WTC11 (cell line): ENCODE results near the gene SNRNP70. TPM values are rescaled to one million over a fixed set of nuclear protein-coding genes. Genes with fewer than 3 reads are reported as not detected.

Experiments used
- ATAC-seq: fragments of 200-7000 bp; cut with Tn5 transposase; 2 replicates; pipeline ENCODE4 v1.10.0; 2021; ENCODE audit warnings: mild to moderate bottlenecking, moderate library complexity
- CTCF ChIA-PET: fragments of 300-600 bp; sonication (Branson Sonifier 250); formaldehyde crosslinking; loops from one replicate; lab custom pipeline; 2021; ENCODE audit warnings: antibody characterized with exemption; lab: Charles Lee
- POLR2A ChIA-PET: fragments of 350-600 bp; sonication (Branson Sonifier 250); formaldehyde crosslinking; loops from one replicate; lab custom pipeline; 2021; ENCODE audit warnings: antibody characterized with exemption; lab: Charles Lee
- DNase-seq: peaks from one replicate; pipeline ENCODE4 v3.0.0; 2021; ENCODE audit warnings: low spot score
- H3K27ac Mint-ChIP-seq: 2 replicates; pipeline ENCODE4 v1.8.0; 2021; ENCODE audit warnings: mixed read lengths
- H3K27me3 Mint-ChIP-seq: 2 replicates; pipeline ENCODE4 v1.8.0; 2021; ENCODE audit warnings: low read depth, mild to moderate bottlenecking, moderate library complexity, mixed read lengths
- H3K36me3 Mint-ChIP-seq: 2 replicates; pipeline ENCODE4 v1.8.0; 2021; ENCODE audit warnings: mixed read lengths
- H3K4me1 Mint-ChIP-seq: 2 replicates; pipeline ENCODE4 v1.8.0; 2022; ENCODE audit warnings: mixed read lengths
- H3K4me3 Mint-ChIP-seq: 2 replicates; pipeline ENCODE4 v1.8.0; 2021; ENCODE audit warnings: mild to moderate bottlenecking, moderate library complexity, mixed read lengths
- H3K9me3 Mint-ChIP-seq: 2 replicates; pipeline ENCODE4 v1.8.0; 2021; ENCODE audit warnings: mixed read lengths
- CREM ChIP-seq: sonication (generic); formaldehyde crosslinking; IDR thresholded peaks from 2 replicates; pipeline ENCODE4 v1.8.1; 2022; ENCODE audit warnings: mild to moderate bottlenecking, missing genetic modification reagents, moderate library complexity
- CTCF ChIP-seq: fragments of 200-600 bp; IDR thresholded peaks from 2 replicates; pipeline ENCODE4 v1.8.0; 2022; ENCODE audit warnings: antibody characterized with exemption
- E2F1 ChIP-seq: sonication (generic); formaldehyde crosslinking; IDR thresholded peaks from 2 replicates; pipeline ENCODE4 v1.8.0; 2022; ENCODE audit warnings: mild to moderate bottlenecking, missing genetic modification reagents
- E2F4 ChIP-seq: sonication (generic); formaldehyde crosslinking; IDR thresholded peaks from 2 replicates; pipeline ENCODE4 v1.8.1; 2022; ENCODE audit warnings: low read depth, mild to moderate bottlenecking, moderate library complexity, missing genetic modification reagents, borderline replicate concordance
- E2F5 ChIP-seq: sonication (generic); formaldehyde crosslinking; IDR thresholded peaks from 2 replicates; pipeline ENCODE4 v1.8.1; 2022; ENCODE audit warnings: mild to moderate bottlenecking, moderate library complexity, missing genetic modification reagents
- ELF4 ChIP-seq: sonication (generic); formaldehyde crosslinking; IDR thresholded peaks from 2 replicates; pipeline ENCODE4 v1.8.1; 2022; ENCODE audit warnings: low read depth, mild to moderate bottlenecking, moderate library complexity, missing genetic modification reagents
- GRHL2 ChIP-seq: fragments of 250-450 bp; sonication (Bioruptor Pico); IDR thresholded peaks from 2 replicates; pipeline ENCODE4 v1.8.0; 2022; ENCODE audit warnings: mild to moderate bottlenecking, moderate library complexity; ENCODE audit not compliant: insufficient replicate concordance, severe bottlenecking
- MLX ChIP-seq: sonication (generic); formaldehyde crosslinking; IDR thresholded peaks from 2 replicates; pipeline ENCODE4 v1.8.1; 2023; ENCODE audit warnings: mild to moderate bottlenecking, missing genetic modification reagents, moderate library complexity
- MXD4 ChIP-seq: fragments of 250-450 bp; sonication (Bioruptor Pico); IDR thresholded peaks from 2 replicates; pipeline ENCODE4 v1.8.0; 2021; ENCODE audit warnings: mild to moderate bottlenecking, moderate library complexity, borderline replicate concordance
- NFYB ChIP-seq: sonication (generic); formaldehyde crosslinking; conservative IDR thresholded peaks from 2 replicates; pipeline ENCODE4 v1.8.0; 2022; ENCODE audit warnings: low read depth, missing genetic modification reagents
- NR1H2 ChIP-seq: sonication (generic); formaldehyde crosslinking; IDR thresholded peaks from 2 replicates; pipeline ENCODE4 v1.9.0; 2021; ENCODE audit warnings: mild to moderate bottlenecking, moderate library complexity, missing genetic modification reagents
- NR3C1 ChIP-seq: sonication (generic); formaldehyde crosslinking; conservative IDR thresholded peaks from 2 replicates; pipeline ENCODE4 v1.8.1; 2023; ENCODE audit warnings: low read depth, mild to moderate bottlenecking, missing genetic modification reagents
- OVOL2 ChIP-seq: fragments of 250-450 bp; sonication (Bioruptor Pico); IDR thresholded peaks from 2 replicates; pipeline ENCODE4 v1.9.0; 2021; ENCODE audit warnings: mild to moderate bottlenecking, borderline replicate concordance
- PRRX2 ChIP-seq: fragments of 250-450 bp; sonication (Bioruptor Pico); IDR thresholded peaks from 2 replicates; pipeline ENCODE4 v1.8.0; 2021; ENCODE audit warnings: mild to moderate bottlenecking
- TEAD1 ChIP-seq: sonication (generic); formaldehyde crosslinking; IDR thresholded peaks from 2 replicates; pipeline ENCODE4 v1.8.0; 2022; ENCODE audit warnings: mild to moderate bottlenecking, missing genetic modification reagents
- USF1 ChIP-seq: sonication (generic); formaldehyde crosslinking; IDR thresholded peaks from 2 replicates; pipeline ENCODE4 v1.8.0; 2022; ENCODE audit warnings: mild to moderate bottlenecking, missing genetic modification reagents
- ZNF219 ChIP-seq: sonication (generic); formaldehyde crosslinking; IDR thresholded peaks from 2 replicates; pipeline ENCODE4 v1.8.0; 2023; ENCODE audit warnings: missing genetic modification reagents, mild to moderate bottlenecking, borderline replicate concordance
- ZNF232 ChIP-seq: sonication (generic); formaldehyde crosslinking; IDR thresholded peaks from 2 replicates; pipeline ENCODE4 v1.8.0; 2022; ENCODE audit warnings: mild to moderate bottlenecking, missing genetic modification reagents
- ZNF396 ChIP-seq: fragments of 250-450 bp; sonication (Bioruptor Pico); IDR thresholded peaks from 2 replicates; pipeline ENCODE4 v1.8.0; 2021; ENCODE audit warnings: mild to moderate bottlenecking, moderate library complexity, borderline replicate concordance
- ZNF671 ChIP-seq: fragments of 250-450 bp; sonication (Bioruptor Pico); IDR thresholded peaks from 2 replicates; pipeline ENCODE4 v1.8.0; 2021; ENCODE audit warnings: mild to moderate bottlenecking
- ZSCAN18 ChIP-seq: fragments of 250-450 bp; sonication (Bioruptor Pico); IDR thresholded peaks from 2 replicates; pipeline ENCODE4 v2.1.2; 2022; ENCODE audit warnings: mild to moderate bottlenecking, moderate library complexity
- total RNA-seq: library from RNA; stranded (reverse); gene quantifications from 3 replicates; pipeline ENCODE4 v1.2.3, GENCODE V29; 2021
- TF ChIP-seq, protein P1 (sequence below): sonication (generic); formaldehyde crosslinking; IDR thresholded peaks from 2 replicates; pipeline ENCODE4 v1.8.1; 2023; ENCODE audit warnings: mild to moderate bottlenecking, missing genetic modification reagents, moderate library complexity
- TF ChIP-seq, protein P2 (sequence below): sonication (generic); formaldehyde crosslinking; IDR thresholded peaks from 2 replicates; pipeline ENCODE4 v1.8.1; 2023; ENCODE audit warnings: mild to moderate bottlenecking, missing genetic modification reagents, borderline replicate concordance

Gene SNRNP70
- total RNA-seq, 1 experiment from 2014 or later = 266 TPM

DNA sequence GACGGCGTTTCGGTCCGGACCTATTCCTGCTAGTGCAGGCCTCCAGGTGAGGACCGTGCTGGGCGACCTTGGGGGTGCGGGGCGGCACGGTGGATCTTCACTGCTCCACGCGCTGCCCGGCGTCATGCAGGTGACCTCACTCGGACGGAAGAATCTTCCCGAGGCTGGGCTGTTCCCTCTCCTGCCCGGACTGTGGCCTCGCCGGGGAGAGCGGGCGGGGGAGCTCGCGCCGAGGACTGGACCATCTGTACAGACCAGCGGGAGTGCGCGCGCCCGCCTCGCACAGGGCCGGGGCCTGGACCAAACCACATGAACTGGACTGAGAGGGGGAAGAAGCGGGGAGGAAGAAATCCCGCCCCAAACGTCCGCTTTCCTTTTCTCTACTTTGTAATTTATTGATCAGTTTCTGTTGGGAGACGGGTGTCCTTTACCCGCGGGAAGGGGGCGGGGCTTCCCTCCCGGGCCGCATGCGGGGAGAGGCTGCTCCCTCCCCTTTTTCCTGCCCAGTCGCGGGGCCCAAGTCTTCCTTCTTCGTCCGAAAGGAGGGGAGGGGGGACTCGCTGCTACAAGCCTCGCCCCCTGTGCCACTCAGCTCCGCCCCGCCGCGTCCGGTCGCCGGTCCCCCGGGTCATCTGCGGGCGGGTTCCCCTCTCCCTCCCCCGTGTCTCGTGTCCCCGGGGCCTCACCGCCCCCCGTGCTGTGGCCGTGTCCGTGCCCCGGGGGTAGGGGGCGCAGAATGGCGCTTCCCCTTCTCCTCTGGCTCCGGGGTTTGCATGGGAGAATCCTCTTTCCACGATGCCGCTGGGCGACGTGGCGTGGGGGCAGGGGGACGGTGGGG, 65.1 kb downstream of the SNRNP70 start:
- ChIA-PET POLR2A (interaction anchor here (0.6 to 2.5 kb wide), 11 partner anchors 14 to 345 kb away, joined by 3 to 8 read pairs (median 4); partner anchors contain the start of genes BAX, GYS1, LIN7B and RPS11), CTCF (interaction anchor here (0.5 to 7.9 kb wide), 15 partner anchors 11 to 157 kb away, joined by 3 to 98 read pairs (median 8); partner anchors contain the start of genes GYS1, LIN7B and RUVBL2)
- peaks cover 36% of the 10 kb centered on the region for H3K4me1 Mint-ChIP-seq
- H3K27me3 Mint-ChIP-seq = peaks cover 55% of the 10 kb centered on the region
- H3K27ac Mint-ChIP-seq = peak overlapping the region; percentile 91
- ATAC-seq (peak; percentile 2; the same call in 1 of the 2 replicates), DNase-seq (peak; percentile 83)
- H3K9me3 Mint-ChIP-seq = peaks cover 14% of the 10 kb centered on the region
- peak overlapping the region; percentile 92 for H3K4me3 Mint-ChIP-seq
- H3K36me3 Mint-ChIP-seq = peaks cover 9% of the 10 kb centered on the region
- TF ChIP-seq NR1H2 (CRISPR knock-in tag) (no peak), ELF4 (CRISPR knock-in tag) (no peak), ZNF219 (no peak), NFYB (CRISPR knock-in tag) (no peak), OVOL2 (CRISPR knock-in tag) (no peak), ZNF396 (CRISPR knock-in tag) (no peak), NR3C1 (CRISPR knock-in tag) (no peak), ZSCAN18 (CRISPR knock-in tag) (no peak), MLX (CRISPR knock-in tag) (no peak), MXD4 (CRISPR knock-in tag) (no peak), USF1 (peak; percentile 28; the same call in 1 of the 2 replicates), CTCF (no peak), GRHL2 (CRISPR knock-in tag) (no peak), ZNF671 (CRISPR knock-in tag) (0 out of 2 replicates have a peak, but pooled peaks have one; percentile 16), CREM (CRISPR knock-in tag) (no peak), E2F1 (CRISPR knock-in tag) (no peak), TEAD1 (CRISPR knock-in tag) (peak; percentile 54; the same call in 1 of the 2 replicates), PRRX2 (CRISPR knock-in tag) (no peak), E2F5 (CRISPR knock-in tag) (peak; percentile 2; the same call in 1 of the 2 replicates), ZNF232 (CRISPR knock-in tag) (peak; percentile 49), E2F4 (CRISPR knock-in tag) (no peak)
- TF ChIP-seq, protein P1, sequence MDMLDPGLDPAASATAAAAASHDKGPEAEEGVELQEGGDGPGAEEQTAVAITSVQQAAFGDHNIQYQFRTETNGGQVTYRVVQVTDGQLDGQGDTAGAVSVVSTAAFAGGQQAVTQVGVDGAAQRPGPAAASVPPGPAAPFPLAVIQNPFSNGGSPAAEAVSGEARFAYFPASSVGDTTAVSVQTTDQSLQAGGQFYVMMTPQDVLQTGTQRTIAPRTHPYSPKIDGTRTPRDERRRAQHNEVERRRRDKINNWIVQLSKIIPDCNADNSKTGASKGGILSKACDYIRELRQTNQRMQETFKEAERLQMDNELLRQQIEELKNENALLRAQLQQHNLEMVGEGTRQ (CRISPR knock-in tag) = 0 out of 2 replicates have a peak, but pooled peaks have one; percentile 23
- TF ChIP-seq, protein P2, sequence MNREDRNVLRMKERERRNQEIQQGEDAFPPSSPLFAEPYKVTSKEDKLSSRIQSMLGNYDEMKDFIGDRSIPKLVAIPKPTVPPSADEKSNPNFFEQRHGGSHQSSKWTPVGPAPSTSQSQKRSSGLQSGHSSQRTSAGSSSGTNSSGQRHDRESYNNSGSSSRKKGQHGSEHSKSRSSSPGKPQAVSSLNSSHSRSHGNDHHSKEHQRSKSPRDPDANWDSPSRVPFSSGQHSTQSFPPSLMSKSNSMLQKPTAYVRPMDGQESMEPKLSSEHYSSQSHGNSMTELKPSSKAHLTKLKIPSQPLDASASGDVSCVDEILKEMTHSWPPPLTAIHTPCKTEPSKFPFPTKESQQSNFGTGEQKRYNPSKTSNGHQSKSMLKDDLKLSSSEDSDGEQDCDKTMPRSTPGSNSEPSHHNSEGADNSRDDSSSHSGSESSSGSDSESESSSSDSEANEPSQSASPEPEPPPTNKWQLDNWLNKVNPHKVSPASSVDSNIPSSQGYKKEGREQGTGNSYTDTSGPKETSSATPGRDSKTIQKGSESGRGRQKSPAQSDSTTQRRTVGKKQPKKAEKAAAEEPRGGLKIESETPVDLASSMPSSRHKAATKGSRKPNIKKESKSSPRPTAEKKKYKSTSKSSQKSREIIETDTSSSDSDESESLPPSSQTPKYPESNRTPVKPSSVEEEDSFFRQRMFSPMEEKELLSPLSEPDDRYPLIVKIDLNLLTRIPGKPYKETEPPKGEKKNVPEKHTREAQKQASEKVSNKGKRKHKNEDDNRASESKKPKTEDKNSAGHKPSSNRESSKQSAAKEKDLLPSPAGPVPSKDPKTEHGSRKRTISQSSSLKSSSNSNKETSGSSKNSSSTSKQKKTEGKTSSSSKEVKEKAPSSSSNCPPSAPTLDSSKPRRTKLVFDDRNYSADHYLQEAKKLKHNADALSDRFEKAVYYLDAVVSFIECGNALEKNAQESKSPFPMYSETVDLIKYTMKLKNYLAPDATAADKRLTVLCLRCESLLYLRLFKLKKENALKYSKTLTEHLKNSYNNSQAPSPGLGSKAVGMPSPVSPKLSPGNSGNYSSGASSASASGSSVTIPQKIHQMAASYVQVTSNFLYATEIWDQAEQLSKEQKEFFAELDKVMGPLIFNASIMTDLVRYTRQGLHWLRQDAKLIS (CRISPR knock-in tag) = no peak
